PC-9 (cell line): Measurements from ENCODE around the gene SCD5. TPM values are rescaled to one million over a fixed set of nuclear protein-coding genes. Genes with fewer than 3 reads are reported as not detected.
A peak's percentile ranks its signal among the peaks of the same experiment; 100 is the strongest.

Source experiments
- BruUV-seq: library from RNA; stranded (reverse); fragments of 400-500 nt; replicated peaks from 2 replicates; lab custom pipeline; 2021; lab: Mats Ljungman, UMichigan
- CTCF ChIA-PET: fragments of 300-600 bp; sonication (Branson Sonifier 250); formaldehyde crosslinking; loops from one replicate; lab custom pipeline; 2022; ENCODE audit warnings: antibody characterized with exemption; lab: Charles Lee
- POLR2A ChIA-PET: fragments of 300-600 bp; sonication (Branson Sonifier 250); formaldehyde crosslinking; loops from one replicate; lab custom pipeline; 2022; ENCODE audit warnings: antibody characterized with exemption; ENCODE audit not compliant: unreplicated experiment; lab: Charles Lee
- DNase-seq, 2 experiments: peaks; one replicate each; pipeline versions ENCODE4 v3.0.0 to v3.0.0-alpha.2; 2015 to 2022; ENCODE audit warnings: mixed read lengths in 1 of 2
- H2AFZ ChIP-seq: fragments of 200-600 bp; sonication (generic); 2 replicates; pipeline ENCODE4 v1.8.1; 2017; ENCODE audit warnings: antibody characterized with exemption
- H3F3A ChIP-seq: fragments of 200-600 bp; sonication (generic); 2 replicates; pipeline ENCODE4 v1.8.1; 2017; ENCODE audit warnings: antibody characterized with exemption, mild to moderate bottlenecking, low read depth; ENCODE audit not compliant: insufficient read depth
- H3K27ac ChIP-seq: fragments of 200-600 bp; sonication (generic); 2 replicates; pipeline ENCODE4 v1.6.1; 2016; ENCODE audit warnings: mixed run types
- H3K27me3 ChIP-seq: fragments of 200-600 bp; sonication (generic); 2 replicates; pipeline ENCODE4 v1.6.1; 2016; ENCODE audit warnings: low read depth, mixed run types; ENCODE audit not compliant: insufficient read depth
- H3K36me3 ChIP-seq: fragments of 200-600 bp; sonication (generic); 2 replicates; pipeline ENCODE4 v1.6.1; 2016; ENCODE audit warnings: low read depth, mixed run types
- H3K4me1 ChIP-seq: fragments of 200-600 bp; sonication (generic); replicated peaks from 2 replicates; pipeline ENCODE4 v1.6.1; 2016; ENCODE audit warnings: mixed run types; ENCODE audit not compliant: insufficient read depth
- H3K4me2 ChIP-seq: fragments of 200-600 bp; sonication (generic); 2 replicates; pipeline ENCODE4 v1.6.1; 2017; ENCODE audit warnings: mixed run types
- H3K4me3 ChIP-seq: fragments of 200-600 bp; sonication (generic); 2 replicates; pipeline ENCODE4 v1.6.1; 2016; ENCODE audit warnings: mixed run types
- H3K79me2 ChIP-seq: fragments of 200-600 bp; sonication (generic); 2 replicates; pipeline ENCODE4 v1.6.1; 2017; ENCODE audit warnings: low read depth, mixed run types
- H3K9me2 ChIP-seq: fragments of 200-600 bp; sonication (generic); 2 replicates; pipeline ENCODE4 v1.8.1; 2017; ENCODE audit warnings: mild to moderate bottlenecking; ENCODE audit not compliant: insufficient read depth
- H3K9me3 ChIP-seq: fragments of 200-600 bp; sonication (generic); 2 replicates; pipeline ENCODE4 v1.8.1; 2016; ENCODE audit warnings: low read depth; ENCODE audit not compliant: insufficient read depth
- H4K20me1 ChIP-seq: fragments of 200-600 bp; sonication (generic); 2 replicates; pipeline ENCODE4 v1.8.1; 2017; ENCODE audit not compliant: insufficient read depth
- CTCF ChIP-seq: fragments of 200-600 bp; sonication (generic); conservative IDR thresholded peaks from 2 replicates; pipeline ENCODE4 v1.6.1; 2017; ENCODE audit warnings: mixed run types, antibody characterized with exemption, mild to moderate bottlenecking, moderate library complexity
- EZH2 ChIP-seq: fragments of 200-600 bp; sonication (generic); IDR thresholded peaks from 2 replicates; pipeline ENCODE4 v1.8.0; 2017; ENCODE audit warnings: antibody characterized with exemption, low read depth
- intact Hi-C: fragments of 100-400 bp; cut with micrococcal nuclease; formaldehyde crosslinking; loops from one replicate; pipeline ENCODE4 v1.10.0; 2022; ENCODE audit not compliant: unreplicated experiment
- total RNA-seq: library from RNA; stranded (reverse); gene quantifications from 2 replicates; pipeline ENCODE4 v1.2.3, GENCODE V29; 2021

The SCD5 gene
- total RNA-seq, 1 experiment from 2014 or later, result 34.3 TPM

GRCh38 chr4:82780170-82780751 lies 18.3 kb downstream of the SCD5 start:
- Histone ChIP-seq H3K4me2 (no peak overlapping the region), H3K4me1 (peaks cover 51% of the 10 kb centered on the region), H3K36me3 (no peaks in the 10 kb centered on the region), H3K9me3 (no peaks in the 10 kb centered on the region), H3K79me2 (peaks cover 31% of the 10 kb centered on the region), H2AFZ (no peak overlapping the region), H3K27ac (no peak overlapping the region; the same call in 1 of the 2 replicates), H3K4me3 (no peak overlapping the region), H3F3A (peaks cover 25% of the 10 kb centered on the region; the same call in 1 of the 2 replicates), H3K27me3 (no peaks in the 10 kb centered on the region), H4K20me1 (no peaks in the 10 kb centered on the region), H3K9me2 (no peaks in the 10 kb centered on the region)
- ChIA-PET POLR2A (no interaction called here), CTCF (no interaction called here)
- no peak for DNase-seq
- intact Hi-C loops, result no loop called here
- no TSS peak for BruUV-seq
- TF ChIP-seq EZH2 (no peak), CTCF (no peak)

- H3K79me2 ChIP-seq, result peaks cover 20% of the 10 kb centered on the region
- no peaks in the 10 kb centered on the region for H3K9me3 ChIP-seq
- H3K36me3 ChIP-seq, result no peaks in the 10 kb centered on the region
- no peaks in the 10 kb centered on the region for H3K27me3 ChIP-seq
- H4K20me1 ChIP-seq, result no peaks in the 10 kb centered on the region
- no peak overlapping the region for H2AFZ ChIP-seq
- H3F3A ChIP-seq, result peaks cover 15% of the 10 kb centered on the region; the same call in 1 of the 2 replicates
- ChIA-PET CTCF (no interaction called here), POLR2A (no interaction called here)
- intact Hi-C loops, result loop anchor here (5.0 kb wide), 1 partner anchor 838 kb away; no protein-coding TSS in a partner anchor
- TF ChIP-seq EZH2 (no peak), CTCF (no peak)
- no peak overlapping the region for H3K27ac ChIP-seq
- no peak for DNase-seq
- no peak overlapping the region for H3K4me3 ChIP-seq
- H3K4me1 ChIP-seq, result peaks cover 38% of the 10 kb centered on the region
- H3K9me2 ChIP-seq, result no peaks in the 10 kb centered on the region
- no TSS peak for BruUV-seq
- H3K4me2 ChIP-seq, result no peak overlapping the region
Observed at GRCh38 chr4:82779032-82779431, 19.6 kb downstream of the SCD5 start.

- Histone ChIP-seq H3K4me1 (peaks cover 34% of the 10 kb centered on the region), H3K9me2 (no peaks in the 10 kb centered on the region), H4K20me1 (no peaks in the 10 kb centered on the region), H3K36me3 (no peaks in the 10 kb centered on the region), H2AFZ (no peak overlapping the region), H3K27ac (peak overlapping the region; percentile 62), H3F3A (peaks cover 12% of the 10 kb centered on the region; the same call in 1 of the 2 replicates), H3K27me3 (no peaks in the 10 kb centered on the region), H3K4me3 (no peak overlapping the region), H3K9me3 (no peaks in the 10 kb centered on the region), H3K4me2 (no peak overlapping the region), H3K79me2 (peaks cover 13% of the 10 kb centered on the region)
- TF ChIP-seq CTCF (no peak), EZH2 (no peak)
- intact Hi-C loops, result loop anchor here (1.0 to 5.0 kb wide), 3 partner anchors 7 to 839 kb away; no protein-coding TSS in a partner anchor
- ChIA-PET CTCF (no interaction called here), POLR2A (interaction anchor here (0.6 to 1.4 kb wide), 2 partner anchors 21 to 212 kb away, joined by 5 to 14 read pairs; partner anchors contain the start of gene SCD5)
- BruUV-seq, result no TSS peak
- DNase-seq, result no peak
Observed at GRCh38 chr4:82777857-82778525, 20.6 kb downstream of the SCD5 start.
